Astrocyte of the hippocampus (primary cell): Measurements from ENCODE around the gene SMAD7.
A peak's percentile ranks its signal among the peaks of the same experiment; 100 is the strongest.

Source experiments
- DNase-seq: peaks from one replicate; pipeline ENCODE4 v3.0.0; 2011; ENCODE audit warnings: low read depth, low spot score

The SMAD7 gene, protein sequence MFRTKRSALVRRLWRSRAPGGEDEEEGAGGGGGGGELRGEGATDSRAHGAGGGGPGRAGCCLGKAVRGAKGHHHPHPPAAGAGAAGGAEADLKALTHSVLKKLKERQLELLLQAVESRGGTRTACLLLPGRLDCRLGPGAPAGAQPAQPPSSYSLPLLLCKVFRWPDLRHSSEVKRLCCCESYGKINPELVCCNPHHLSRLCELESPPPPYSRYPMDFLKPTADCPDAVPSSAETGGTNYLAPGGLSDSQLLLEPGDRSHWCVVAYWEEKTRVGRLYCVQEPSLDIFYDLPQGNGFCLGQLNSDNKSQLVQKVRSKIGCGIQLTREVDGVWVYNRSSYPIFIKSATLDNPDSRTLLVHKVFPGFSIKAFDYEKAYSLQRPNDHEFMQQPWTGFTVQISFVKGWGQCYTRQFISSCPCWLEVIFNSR

GRCh38 chr18:48950536-48951447 is at the start of gene SMAD7:
Gene SMAD7, minus strand, starts transcription at chr18:48950965. Its CDS starts 541 bp downstream, at chr18:48950424.
- peak; percentile 62 for DNase-seq

DNA sequence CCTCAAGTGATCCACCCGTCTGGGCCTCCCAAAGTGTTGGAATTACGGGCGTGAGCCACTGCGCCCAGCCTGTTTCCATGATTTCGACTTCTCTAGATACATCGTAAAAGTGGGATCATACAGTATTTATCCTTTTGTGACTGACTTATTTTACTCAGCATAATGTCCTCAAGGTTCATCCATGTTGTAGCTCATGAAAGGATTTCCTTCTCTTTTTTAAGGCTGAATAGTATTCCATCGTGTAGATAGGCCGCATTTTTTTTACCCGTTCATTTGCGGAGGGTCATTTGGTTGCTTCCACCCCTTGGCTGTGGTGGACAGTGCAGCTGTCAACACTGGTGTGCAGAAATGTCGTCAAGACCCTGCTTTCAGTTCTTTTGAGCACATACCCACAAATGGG is 48.8 kb upstream of the SMAD7 start:
- DNase-seq = no peak

DNA sequence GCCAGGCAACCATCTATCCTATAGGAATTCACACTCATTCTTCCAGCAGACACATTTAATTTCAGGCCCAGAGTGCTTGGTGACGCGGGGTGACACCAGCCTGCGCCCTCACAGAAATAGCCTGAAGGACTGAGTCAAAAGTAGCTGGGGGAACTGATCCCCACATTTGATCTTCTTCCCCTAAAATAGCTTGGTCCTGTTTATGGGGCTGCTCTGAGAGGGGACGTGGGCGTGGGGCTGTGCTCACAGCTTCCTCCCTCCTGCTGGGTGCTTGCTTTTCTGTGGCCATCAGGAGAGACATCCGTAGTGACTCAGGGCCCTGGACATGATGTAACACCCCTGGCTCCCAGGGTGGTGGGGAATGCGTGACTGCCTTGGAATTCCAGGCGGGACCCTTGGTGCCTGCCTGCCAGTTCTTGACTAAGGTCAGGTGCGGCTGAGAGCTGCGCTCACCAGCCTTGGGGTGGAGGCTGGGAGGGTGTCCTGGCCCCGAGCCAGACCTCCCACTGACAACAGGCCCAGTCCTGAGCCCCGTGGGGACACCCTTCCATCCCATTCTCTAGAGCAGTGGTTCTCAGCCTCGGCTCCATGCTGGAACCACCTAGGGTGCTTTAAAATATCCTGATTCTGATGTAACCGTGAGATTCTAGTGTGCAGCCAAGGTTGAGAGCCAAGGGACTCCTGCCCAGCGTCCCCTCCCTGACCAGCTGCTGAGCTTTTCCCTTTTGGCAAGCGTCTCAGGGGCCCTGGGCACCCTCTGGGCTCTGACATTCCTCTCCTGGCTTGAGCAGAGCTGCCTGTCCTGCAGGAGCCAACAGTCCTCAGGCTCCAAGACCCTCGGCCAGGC is 47.4 kb upstream of the SMAD7 start:
- peak; percentile 98 for DNase-seq

GRCh38 chr18:48997681-48997984 is 46.9 kb upstream of the SMAD7 start:
- no peak for DNase-seq

DNA sequence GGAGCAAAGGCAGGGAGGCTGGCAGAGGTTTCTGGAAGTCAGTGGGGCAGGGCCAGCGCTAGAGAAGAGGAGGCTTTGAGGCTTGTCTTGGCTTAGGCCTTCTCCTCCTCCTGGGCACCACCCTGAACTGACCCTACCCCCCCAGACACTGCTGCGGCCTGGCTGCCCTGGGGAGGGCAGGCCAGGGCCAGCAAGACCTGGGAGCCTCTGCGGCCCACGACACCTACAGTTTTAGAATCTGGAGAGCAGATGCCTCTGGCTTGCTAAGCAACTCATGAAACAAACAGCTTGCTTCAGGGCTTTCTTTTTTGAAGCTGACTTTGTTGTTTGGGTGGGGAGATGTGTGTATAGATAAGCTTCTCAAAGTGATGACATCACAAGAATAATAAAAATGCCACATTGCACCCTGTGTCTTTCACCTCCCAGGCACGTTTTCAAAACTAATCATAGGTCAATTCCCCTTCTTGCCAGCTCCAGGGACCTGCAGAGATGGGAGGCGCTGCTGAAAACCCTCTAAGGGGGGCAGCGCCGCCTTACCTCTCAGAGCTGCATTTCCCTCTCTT is 46.2 kb upstream of the SMAD7 start:
- peak; percentile 89 for DNase-seq

GRCh38 chr18:48996041-48996440 is 45.3 kb upstream of the SMAD7 start:
- DNase-seq = no peak

- DNase-seq = no peak
Measured at GRCh38 chr18:48994926-48995835, 44.4 kb upstream of the SMAD7 start.

GRCh38 chr18:48994044-48994651 is 43.4 kb upstream of the SMAD7 start:
- DNase-seq = peak; percentile 86

DNA sequence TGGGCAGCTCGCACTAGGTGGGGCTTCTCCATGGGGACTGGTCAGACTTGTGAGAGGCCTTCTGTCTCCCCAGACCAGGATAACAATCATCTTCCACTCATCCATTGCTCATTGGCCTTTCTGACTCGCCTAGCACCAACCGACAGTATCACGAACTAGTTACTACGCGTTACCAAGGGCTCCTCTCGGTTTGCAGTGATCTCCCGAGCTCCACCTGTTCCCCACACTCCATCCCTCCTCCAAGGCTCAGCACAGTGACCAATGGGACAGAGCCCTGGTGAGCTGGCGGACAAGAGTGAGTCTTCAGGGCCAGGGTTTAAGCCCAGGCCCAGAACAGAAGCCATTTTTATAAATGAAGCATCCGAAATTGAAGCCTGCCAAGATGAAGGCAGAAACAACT is 42.8 kb upstream of the SMAD7 start:
- no peak for DNase-seq

- DNase-seq = no peak
Measured at GRCh38 chr18:48992791-48993555, 42.2 kb upstream of the SMAD7 start.

GRCh38 chr18:48992133-48992532 is 41.4 kb upstream of the SMAD7 start:
- DNase-seq = no peak

- DNase-seq = no peak
Measured at GRCh38 chr18:48991676-48992075, 40.9 kb upstream of the SMAD7 start.

GRCh38 chr18:48991319-48991660 is 40.5 kb upstream of the SMAD7 start:
- DNase-seq = no peak

DNA sequence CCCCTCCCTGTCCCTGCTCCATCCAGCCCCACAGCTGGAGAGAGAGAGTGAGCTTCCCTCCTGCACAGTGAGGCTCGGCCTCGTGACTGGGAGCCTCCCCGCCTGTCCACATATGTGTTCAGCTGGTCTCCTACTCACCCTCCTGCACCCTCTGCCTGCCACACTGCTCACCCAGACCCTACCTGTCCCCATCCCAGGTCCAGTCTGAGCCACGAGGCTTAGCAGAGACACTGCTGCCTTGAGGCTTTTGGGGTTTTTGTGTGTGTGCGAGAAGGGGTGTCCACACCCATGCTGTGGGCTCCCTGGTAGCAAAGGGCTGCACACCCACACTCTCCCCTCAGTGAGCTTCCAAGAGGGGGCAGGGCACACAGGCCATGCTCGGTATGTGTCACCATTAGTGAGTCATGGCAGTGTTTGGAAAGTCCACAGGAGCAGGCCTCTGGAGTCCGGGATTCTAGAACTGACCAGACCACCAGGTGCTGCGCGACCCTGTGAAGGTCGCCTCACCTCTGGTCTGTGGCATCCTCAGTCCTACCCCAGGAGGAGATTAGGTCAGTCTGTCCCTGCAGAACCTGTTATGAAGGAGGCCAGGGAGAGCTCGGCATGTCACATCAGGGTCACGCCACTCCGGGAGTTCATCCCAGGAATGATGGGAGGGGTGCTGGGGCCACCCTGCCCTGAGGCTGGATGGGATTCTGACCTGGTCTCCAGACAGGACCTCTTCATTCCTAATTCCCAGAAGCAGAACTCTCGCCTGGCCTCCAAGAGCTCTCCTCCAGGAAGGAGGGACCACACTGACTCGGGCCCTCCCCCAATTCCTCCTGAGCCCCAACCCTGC is 39.9 kb upstream of the SMAD7 start:
- DNase-seq = peak; percentile 73

DNA sequence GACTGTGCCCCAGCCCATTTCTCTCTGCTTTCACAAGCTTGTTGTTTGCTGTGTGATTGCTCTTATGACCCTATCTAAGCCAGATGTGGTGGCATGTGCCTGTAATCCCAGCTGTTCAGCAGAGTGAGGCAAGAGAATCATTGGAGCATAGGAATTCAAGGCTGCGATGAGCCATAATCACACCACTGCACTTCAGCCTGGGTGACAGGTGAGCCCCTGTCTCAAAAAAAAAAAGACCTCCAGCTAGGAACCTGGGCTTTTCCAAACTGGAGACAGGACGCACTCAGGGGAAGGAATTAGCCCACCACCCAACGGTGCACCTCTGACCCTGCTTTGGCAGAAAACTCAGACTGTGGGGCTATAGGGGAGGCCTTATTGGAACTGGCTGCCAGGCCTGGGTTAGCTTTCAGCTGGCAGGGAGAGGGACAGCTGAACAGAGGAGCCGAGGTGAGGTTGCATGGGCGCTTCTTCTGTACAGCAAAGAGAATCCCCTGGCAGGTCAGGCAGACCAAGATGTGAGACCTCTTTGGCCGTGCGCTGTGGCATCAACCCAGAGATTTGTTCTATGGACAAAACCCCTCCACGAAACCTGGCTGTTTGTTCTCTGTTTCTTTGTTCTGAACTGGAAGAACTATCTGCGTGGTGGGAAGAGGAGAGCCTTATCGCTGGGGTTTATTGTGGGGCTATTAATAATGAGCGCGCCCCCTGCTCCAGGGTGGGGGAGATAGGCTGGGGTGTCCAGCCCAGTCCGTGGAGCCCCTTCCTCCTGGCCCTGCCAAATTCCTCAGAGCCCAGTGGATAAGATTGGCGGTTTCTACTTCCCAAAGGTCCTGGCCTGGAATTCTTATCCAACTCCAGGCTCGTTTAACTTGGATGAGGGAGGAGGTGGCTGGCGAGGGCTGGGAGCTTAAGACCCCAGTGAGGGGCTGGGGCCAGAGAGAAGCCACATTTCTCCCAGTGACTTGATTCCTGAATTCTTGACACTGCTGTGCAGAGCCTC is 38.8 kb upstream of the SMAD7 start:
- no peak for DNase-seq

DNA sequence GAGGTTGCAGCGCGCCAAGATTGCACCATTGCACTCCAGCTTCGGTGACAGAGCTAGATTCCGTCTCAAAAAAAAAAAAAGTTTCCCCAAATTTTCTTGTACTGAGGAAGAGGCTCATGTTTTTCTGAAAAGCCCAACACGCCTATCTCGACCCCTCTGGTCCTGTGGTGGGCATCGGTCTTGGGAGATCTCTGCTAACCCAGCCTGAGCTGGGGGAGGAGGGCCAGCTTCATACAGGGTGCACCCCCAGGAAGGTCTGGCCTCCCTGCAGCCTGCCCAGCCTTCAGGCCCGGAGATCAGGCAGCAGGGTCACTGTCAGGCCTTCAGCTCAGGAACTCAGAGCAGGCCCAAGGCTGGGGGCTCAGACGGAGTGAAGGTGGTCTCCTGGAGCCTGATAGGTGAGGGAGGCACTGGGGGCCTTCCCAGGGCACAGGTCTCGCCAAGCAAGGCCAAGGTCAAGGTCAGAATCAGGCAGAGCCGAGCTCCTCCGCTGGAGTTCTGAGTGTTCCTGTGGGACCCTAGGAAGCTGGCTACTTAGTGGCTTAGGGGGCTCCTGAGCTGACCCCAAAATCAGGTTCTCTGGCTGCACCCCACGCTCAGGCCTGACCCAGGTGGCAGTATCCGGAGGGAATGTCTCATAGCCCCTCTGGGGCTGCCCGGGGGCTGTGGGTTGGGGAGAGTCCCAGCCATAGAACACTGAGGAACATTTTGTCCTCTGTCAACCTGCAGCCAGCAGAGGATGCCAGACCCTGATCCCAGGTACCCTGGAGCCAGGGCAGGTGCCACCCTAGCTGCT is 37.9 kb upstream of the SMAD7 start:
- DNase-seq = no peak
